Non-pigmented ciliary epithelial cell (primary cell): ENCODE results near the gene RNF148.
"Not testable (repeated sequence)": the region's sequence is repeated elsewhere in the genome, so short reads cannot be mapped to it uniquely, and the experiment has no call there.

Experiments
- DNase-seq: peaks from one replicate; pipeline ENCODE4 v3.0.0-alpha.2; 2010; ENCODE audit warnings: low read depth

The RNF148 gene

DNA sequence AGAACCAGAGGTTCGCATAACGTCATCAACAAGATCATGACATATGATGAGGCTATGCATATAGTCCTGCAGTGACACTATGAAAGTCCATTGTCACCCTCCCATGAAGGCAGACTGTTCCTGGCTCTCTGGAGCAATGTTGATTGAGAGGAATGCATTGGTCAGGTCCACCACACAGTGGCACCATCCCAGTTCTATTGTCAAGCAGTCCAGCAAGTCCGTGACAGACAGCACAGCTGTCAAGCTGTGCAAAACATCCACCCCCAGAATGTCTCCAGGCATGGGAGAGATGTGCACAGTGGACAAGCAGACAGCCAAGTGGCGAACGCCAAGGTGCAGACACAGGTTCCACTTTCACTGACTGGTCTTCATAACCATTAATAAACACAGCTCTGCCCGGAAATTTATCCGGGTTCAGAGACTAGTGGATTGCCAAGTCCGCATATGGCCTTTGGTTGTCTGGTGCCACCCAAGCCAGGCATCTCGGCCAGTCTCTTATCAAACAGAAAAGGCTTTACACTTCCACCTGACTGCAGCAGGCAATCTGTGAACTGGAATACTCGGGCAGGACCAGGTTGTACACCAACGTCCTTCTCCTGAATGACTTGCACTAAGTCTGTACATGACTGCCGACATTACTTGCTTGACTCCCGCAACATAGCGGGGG is 11.0 kb downstream of the RNF148 start:
- DNase-seq, result no peak

DNA sequence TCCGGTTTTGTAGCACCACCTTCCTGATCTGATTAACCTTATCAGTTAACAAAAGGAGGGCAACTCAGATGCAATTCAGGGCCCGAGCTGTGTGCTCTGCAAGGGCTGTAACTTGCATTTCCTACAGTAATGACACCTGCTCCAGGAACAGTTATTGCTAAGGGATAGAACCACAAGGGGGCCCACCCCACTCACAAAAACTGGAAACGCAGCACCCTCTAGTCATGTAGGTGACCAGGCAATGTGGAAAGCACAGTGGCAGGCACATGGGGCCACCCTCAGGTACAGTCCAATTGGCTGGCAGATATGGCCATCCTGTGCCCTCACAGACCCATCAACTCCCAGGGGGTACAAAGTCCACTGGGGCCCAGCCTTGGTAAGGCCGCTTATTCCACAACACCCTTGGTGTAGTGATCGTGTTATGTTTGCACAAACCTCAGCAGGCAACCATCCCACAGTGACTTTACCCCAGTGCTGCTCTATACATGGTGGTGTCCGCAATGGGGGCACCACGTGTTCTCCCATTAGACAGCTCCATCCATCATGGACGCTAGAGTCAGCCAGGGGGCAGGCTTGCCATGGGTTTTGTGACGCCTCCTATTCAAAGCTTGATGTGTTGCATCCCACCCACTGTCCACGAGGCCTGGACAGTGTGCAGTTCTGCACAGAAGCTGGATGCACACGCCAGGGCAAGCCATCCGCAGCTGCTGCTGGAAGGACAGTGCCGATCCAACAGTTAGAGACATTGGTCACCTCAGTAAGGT is 13.2 kb downstream of the RNF148 start:
- DNase-seq, result no peak

DNA sequence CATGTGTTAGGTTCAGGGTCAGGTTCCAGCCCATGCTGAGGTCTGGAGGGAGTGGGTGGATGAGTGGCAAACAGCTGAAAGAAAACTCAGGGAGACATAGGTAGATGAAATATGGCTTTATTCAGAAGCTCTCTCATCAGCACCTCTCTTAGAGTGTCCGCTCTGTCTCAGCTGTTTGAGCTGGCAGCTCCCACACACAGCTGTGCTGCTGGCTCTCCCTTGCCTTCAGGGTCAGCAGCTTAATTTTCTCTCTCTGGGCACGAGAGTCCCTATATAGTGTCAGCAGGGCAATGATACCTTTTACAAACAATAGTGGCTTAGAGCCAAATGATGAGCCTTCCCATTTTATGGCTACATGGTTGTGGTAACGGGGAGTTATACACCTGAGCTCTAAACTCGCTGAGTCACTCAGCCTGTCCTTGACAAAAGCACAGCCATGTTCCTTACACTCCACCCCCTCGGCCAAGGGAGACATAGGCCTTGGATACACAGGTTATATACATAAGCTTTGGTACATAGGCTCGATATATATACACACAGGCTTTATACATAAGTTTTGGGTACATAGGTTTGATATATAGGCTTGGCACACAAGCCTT is 14.2 kb downstream of the RNF148 start:
- no peak for DNase-seq

DNA sequence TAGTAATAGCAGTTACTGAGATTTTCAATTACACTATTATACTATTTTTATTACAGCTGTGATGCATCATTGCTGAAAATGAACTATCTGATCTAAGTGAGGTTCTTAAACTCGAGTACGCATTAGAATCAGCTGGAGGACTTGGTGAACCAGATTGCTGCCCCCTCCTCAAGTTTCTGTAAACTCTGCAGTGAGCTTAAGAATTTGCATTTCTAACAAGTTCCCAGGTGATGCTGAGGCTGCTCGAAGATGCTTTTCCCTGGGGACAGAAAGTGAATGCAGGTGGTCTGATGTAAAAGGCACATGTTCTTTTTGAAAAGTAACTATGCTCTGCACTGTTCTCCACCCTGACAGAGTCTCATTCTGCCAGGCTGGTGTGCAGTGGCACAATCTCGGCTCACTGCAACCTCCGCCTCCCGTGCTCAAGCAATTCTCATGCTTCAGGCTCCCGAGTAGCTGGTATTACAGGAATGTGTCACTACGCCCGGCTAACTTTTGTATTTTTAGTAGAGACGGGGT is 16.3 kb downstream of the RNF148 start:
- no peak for DNase-seq

DNA sequence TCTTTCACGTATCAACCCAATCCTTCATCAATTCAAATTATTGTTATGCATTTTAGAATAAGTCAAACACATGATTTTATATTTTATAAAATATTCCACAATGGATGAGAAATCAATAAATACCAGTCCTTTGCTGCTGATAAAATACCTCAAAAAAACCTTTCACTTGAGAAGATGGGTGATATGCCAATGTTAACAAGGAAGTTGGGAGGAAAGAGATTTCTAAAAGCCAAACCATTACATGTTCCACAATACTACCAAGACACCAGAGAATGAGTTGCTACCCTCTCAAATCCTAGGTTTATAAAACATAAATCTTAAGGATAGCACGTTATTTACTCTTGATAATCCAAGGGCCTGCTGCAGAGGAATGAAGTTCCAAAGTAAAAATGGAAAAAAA is 18.2 kb downstream of the RNF148 start:
- no peak for DNase-seq

DNA sequence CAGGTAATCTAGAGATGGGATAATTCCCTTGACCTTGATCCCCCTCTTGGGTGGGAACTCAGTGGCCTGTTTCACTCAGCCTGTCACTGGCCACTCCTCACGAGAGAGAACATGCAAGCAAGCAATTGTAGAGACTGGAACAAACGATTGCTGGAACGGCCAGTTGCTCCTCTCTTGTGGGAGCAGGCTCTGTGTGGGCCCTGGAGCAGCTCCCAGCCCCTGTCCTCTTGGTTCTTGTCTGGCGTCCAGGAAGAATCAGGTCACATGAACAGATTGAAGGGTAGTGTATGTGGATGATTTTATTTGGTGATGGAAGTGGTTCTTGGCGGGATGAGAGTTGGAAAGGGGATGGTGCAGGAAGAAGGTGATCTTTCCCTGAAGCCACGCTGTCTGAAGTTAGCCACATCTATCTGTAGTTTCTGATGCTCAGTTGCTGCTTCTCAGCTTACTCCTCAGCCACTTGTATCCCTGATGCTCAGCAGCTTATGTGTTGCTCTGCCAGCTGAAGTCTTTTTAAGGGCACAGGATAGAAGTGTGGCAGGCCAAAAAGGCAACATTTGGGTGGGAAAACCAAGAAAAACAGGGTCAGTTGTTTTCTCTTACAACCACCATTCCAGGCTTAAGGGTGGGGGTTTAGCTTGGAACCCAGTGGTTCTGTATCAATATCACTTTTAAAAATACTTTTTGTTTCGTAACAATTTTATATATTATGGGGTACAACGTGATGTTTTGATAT is 19.7 kb downstream of the RNF148 start:
- DNase-seq, result no peak

DNA sequence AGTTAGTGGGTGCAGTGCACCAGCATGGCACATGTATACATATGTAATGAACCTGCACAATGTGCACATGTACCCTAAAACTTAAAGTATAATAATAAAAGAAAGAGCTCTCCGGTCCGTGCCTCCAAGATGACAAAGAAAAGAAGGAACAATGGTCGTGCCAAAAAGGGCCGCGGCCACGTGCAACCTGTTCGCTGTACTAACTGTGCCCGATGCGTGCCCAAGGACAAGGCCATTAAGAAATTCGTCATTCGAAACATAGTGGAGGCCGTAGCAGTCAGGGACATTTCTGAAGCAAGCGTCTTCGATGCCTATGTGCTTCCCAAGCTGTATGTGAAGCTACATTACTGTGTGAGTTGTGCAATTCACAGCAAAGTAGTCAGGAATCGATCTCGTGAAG is 21.5 kb downstream of the RNF148 start:
- not testable (repeated sequence) for DNase-seq

DNA sequence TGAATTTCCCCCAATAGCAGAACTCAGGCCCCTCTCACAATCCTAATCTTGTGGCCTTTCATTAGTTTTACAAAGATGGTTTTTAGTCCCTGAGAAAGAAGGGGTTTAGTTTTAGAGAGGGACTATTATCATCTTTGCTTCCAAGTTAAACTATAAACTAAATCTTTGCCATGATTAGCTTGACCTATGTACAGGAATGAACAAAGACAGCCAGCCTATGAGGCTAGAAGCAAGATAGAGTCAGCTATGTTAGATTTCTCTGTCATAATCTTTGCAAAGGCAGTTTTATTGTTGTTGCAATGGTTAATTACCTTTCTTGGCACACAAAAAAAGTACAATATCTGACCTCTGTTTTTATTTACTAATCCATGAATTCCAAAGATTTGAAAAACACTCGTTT is 22.9 kb downstream of the RNF148 start:
- DNase-seq, result no peak

DNA sequence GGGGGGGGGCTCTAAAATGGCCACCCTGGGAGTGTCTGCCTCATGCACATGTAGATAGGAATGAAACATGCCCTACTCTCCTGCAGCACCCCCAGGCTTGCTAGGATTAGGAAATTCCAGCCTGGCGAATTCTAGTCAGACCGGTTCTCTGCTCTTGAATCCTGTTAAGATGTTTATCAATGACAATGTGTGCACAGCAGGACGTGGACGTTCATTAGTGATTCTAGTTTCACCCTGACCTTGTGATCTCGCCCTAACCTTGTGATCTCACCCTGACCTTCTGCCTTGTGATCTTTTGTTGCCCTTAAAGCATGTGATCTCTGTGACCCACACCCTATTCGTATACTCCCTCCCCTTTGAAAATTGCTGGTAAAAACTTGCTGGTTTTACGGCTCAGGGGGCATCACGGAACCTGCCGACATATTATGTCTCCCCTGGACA is 23.4 kb downstream of the RNF148 start:
- DNase-seq, result not testable (repeated sequence)

DNA sequence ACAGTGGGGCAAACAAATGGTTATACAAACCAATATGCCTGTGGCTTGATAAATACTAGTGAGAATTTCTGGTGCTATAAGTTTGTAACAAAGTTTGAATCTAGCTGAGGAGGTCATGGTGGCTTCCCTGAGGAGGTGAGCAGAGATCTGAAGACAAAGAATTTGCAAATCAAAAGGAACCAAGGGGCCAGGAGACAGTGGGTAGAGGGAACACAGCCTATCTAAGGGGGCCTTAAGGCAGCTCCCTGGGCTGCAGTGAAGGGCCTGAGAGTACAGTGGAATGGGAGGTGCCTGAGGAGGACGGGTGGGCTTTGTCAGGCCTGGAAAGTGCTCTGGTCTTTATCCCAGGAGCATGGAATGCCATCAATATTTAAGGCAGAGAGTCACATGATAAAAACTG is 25.6 kb downstream of the RNF148 start:
- DNase-seq, result no peak

DNA sequence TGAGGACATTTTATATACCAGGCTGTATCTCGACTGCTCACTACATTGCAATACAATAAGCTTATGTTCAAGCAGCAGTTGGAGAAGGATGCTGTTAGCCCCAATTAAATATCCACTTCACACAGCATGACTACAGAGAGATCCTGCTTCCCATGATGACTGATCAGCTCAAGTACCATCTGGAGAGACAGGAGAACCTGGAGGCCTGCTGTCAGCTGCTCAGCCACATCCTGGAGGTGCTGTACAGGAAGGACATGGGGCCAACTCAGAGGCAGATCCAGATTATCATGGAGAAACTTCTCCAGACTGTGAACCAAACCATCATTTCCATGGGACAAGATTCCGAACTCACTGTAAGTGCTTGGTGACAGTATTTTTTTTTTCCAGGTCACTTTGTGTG is 26.3 kb downstream of the RNF148 start:
- DNase-seq, result no peak

DNA sequence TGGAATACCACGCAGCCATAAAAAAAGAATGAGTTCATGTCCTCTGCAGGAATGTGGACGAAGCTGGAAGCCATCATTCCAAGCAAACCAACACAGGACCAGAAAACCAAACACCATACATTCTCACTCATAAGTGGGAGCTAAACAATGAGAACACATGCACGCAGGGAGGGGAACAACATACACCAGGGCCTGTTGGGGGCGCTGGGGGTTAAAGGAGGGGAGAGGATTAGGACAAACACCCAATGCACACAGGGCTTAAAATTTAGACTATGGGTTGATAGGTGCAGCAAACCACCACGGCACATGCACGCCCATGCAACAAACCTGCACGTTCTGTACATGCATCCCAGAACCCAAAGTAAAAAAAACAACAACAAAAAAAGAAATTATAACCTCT is 27.1 kb downstream of the RNF148 start:
- no peak for DNase-seq

DNA sequence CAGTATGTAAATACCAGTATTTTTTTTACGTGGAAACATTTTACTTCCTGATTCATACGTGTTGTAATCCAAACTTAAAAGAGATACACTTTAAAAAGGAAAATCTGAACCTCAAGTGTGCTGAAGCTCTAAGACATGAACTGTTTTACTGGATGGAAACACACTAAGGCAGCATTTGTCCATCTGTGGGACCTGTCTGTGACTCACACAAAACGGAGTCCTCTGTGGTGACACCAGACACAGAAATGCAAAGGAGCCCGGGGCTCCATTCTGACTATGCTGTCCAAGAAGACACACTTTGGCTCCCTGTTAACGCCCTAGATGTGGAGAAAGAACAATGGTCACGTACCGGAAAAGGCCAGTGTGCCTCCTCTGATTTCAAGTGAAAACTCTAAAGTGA is 27.7 kb downstream of the RNF148 start:
- DNase-seq, result no peak

DNA sequence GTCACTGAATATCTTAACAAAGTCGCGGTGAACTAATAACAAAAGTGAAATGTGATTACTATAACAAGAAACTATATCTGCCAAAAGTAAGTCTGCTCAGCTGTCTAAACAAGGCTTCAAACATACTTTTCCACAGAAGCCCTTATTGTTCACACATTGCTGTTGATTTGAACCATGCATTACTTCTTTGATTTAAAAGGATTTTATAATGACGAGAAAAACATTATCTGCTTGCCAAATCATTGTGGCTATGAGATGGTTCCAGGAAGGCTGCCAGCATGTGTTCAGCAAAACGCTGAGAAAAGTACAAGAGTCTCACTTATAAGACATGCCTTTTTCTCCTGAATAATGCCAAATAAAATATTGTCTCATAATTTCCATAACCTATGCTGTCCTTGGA is 28.2 kb downstream of the RNF148 start:
- peak; percentile 9 for DNase-seq

DNA sequence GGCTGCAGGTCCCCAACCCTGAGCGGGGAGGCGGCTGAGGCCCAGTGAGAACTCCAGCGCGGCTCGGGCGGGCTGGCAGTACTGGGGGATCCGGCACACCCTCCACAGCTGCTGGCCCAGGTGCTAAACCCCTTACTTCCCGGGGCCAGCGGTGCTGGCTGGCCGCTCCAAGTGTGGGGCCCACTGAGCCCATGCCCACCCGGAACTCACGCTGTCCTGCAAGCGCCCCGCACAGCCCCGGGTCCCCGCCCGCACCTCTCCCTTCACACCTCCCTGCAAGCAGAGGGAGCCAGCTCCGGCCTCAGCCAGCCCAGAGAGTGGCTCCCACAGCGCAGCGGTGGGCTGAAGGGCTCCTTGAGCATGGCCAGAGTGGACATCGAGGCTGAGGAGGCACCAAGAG is 28.8 kb downstream of the RNF148 start:
- no peak for DNase-seq

DNA sequence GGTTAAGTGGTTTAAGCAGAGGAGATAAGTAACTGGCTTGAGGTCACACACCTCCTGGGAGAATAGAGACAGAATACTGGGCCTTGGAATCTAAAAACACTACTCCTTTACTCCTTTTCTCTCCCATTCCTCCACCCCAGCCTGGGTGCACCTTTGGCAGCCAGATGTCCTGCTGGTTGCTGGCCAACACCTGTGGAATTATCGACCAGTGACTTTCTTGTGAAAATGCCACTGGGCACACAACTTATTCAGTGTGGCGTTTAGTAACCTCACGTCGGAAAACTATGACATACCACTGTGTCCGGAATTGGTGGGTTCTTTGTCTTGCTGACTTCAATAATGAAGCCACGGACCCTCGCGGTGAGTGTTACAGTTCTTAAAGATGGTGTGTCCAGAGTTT is 30.2 kb downstream of the RNF148 start:
- DNase-seq, result no peak

DNA sequence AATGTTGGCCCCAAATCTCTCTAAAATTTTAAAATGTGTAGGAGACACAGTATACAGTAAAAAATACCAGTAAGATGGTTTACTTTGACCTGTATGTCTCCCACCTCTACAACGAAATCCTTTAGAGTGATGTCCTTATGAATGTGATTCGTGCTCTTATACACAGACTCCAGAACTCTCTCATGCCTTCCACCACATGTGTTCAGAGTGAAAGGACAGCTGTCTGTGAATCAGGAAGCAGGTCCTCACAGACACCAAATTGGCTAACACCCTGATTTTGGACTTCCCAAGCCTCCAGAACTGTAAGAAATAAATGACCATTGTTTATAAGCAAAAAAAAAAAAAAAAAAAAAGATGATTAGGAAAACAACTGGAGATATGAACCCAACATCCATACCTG is 39.0 kb downstream of the RNF148 start:
- DNase-seq, result no peak

DNA sequence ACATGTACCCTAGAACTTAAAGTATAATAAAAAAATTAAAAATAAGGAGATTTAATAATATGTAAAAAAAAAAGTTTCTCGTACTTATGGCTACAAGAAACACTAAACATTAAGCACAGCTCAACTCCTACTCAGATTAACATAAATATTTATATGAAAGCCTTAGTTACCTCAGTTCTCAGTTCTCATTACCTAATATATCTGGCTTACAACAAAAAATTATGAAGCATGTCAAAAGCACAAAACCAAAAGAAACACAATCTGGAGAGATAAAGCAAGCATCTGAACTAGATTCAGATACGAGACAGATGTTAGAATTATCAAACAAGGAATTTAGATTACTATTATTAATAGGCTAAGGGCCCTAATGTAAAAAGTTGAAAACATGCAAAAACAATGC is 43.9 kb downstream of the RNF148 start:
- no peak for DNase-seq

DNA sequence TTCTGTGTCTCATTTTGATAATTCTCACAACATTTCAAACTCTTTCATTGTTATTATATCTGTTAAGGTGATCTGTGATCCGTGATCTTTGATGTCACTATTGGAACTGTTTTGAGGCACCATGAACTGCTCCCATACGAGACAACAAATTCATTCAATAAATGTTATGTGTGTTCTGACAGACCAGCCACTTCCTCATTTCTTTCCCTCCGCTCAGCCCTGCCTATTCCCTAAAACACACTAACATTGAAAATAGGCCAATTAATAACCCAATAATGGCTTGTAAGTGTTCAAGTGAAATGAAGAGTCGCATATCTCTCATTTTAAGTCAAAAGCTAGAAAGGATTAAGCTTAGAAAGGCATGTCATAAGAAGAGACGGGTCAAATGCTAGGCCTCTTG is 49.0 kb downstream of the RNF148 start:
- no peak for DNase-seq

DNA sequence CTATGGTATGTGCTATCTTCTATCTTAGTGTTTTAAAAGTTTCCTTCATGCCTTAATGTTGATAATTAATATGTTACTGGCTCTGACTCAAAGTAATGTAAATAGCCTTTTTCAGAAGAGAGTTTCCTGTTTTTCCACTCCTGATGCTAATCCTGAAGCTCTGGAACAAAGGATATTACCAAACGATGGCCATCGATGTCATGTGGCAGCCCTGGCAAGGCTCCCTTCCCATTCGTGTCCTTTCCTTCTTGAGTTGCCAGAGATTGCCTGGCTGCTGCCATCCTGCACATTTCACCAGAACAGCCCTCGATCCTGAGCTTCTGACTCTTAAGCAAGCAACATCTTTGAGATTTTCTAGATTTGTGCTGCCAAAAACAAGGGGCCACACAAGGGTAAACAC is 49.8 kb downstream of the RNF148 start:
- DNase-seq, result no peak
